HEK293T (cell line): ENCODE measurements around the gene NPAS3.

Experiments
- BHLHE40 ChIP-seq: fragments of 450-650 bp; IDR thresholded peaks from 2 replicates; pipeline ENCODE4 v1.6.1; 2016; ENCODE audit warnings: mild to moderate bottlenecking, moderate library complexity, borderline replicate concordance
- CTBP1 ChIP-seq: fragments of 450-650 bp; IDR thresholded peaks from 2 replicates; pipeline ENCODE4 v1.6.1; 2016; ENCODE audit warnings: borderline replicate concordance
- ELF4 ChIP-seq: fragments of 450-650 bp; IDR thresholded peaks from 2 replicates; pipeline ENCODE4 v1.6.1; 2017; ENCODE audit warnings: antibody characterized with exemption
- FOXA1 ChIP-seq: fragments of 450-650 bp; IDR thresholded peaks from 2 replicates; pipeline ENCODE4 v1.6.1; 2016; ENCODE audit warnings: mild to moderate bottlenecking
- FOXK2 ChIP-seq: fragments of 450-650 bp; IDR thresholded peaks from 2 replicates; pipeline ENCODE4 v1.6.1; 2016; ENCODE audit warnings: mild to moderate bottlenecking
- FOXM1 ChIP-seq: fragments of 450-650 bp; IDR thresholded peaks from 2 replicates; pipeline ENCODE4 v1.6.1; 2017; ENCODE audit warnings: mild to moderate bottlenecking, borderline replicate concordance
- SP1 ChIP-seq: fragments of 450-650 bp; IDR thresholded peaks from 2 replicates; pipeline ENCODE4 v1.6.1; 2017
- SUZ12 ChIP-seq: fragments of 450-650 bp; IDR thresholded peaks from 2 replicates; pipeline ENCODE4 v1.6.1; 2016; ENCODE audit warnings: mild to moderate bottlenecking
- TARDBP ChIP-seq: fragments of 450-650 bp; IDR thresholded peaks from 2 replicates; pipeline ENCODE4 v1.6.1; 2016
- ZNF384 ChIP-seq: fragments of 450-650 bp; IDR thresholded peaks from 2 replicates; pipeline ENCODE4 v1.6.1; 2016
- TF ChIP-seq, protein P1 (sequence below): fragments of 450-650 bp; IDR thresholded peaks from 2 replicates; pipeline ENCODE4 v1.6.1; 2016

DNA sequence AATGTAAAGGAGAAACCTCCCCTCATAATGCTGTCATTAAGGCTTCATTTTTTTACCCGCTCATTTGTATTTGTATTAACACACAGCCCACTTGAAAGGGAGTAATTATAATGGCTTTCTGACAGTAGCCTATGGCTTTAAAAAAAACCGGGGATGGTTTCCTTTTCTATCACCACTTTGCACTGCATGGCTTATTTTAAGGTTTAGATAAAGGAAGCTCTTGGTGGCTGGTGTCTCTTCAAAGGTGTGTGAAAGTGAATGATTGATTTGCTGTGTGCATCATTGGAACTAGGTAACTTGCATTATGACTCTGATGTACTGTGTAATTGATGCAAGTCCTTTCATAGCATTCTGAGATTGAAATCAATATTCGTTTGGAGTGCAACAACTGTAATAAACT is 80.7 kb downstream of the NPAS3 start:
- TF ChIP-seq, protein P1, sequence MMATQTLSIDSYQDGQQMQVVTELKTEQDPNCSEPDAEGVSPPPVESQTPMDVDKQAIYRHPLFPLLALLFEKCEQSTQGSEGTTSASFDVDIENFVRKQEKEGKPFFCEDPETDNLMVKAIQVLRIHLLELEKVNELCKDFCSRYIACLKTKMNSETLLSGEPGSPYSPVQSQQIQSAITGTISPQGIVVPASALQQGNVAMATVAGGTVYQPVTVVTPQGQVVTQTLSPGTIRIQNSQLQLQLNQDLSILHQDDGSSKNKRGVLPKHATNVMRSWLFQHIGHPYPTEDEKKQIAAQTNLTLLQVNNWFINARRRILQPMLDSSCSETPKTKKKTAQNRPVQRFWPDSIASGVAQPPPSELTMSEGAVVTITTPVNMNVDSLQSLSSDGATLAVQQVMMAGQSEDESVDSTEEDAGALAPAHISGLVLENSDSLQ: no peak
- TF ChIP-seq FOXA1 (no peak), SUZ12 (no peak), FOXK2 (no peak), SP1 (no peak), CTBP1 (no peak), ZNF384 (no peak), BHLHE40 (no peak), TARDBP (no peak), FOXM1 (no peak), ELF4 (no peak)
